Parathyroid adenoma (tissue), 2 donors: ENCODE data around the gene SEC31B.
A peak's percentile ranks its signal among the peaks of the same experiment; 100 is the strongest.

Experiments used
- H2AFZ ChIP-seq: fragments of 300-600 bp; sonication (generic); one replicate; pipeline ENCODE4 v1.7.0; 2017; ENCODE audit warnings: antibody characterized with exemption, mild to moderate bottlenecking
- H3K27ac ChIP-seq: fragments of 300-600 bp; sonication (generic); one replicate; pipeline ENCODE4 v1.7.0; 2017
- H3K27me3 ChIP-seq: fragments of 300-600 bp; sonication (generic); one replicate; pipeline ENCODE4 v1.7.0; 2017; ENCODE audit warnings: low read length; ENCODE audit not compliant: control insufficient read depth, insufficient read depth
- H3K36me3 ChIP-seq: fragments of 300-600 bp; sonication (generic); one replicate; pipeline ENCODE4 v1.7.0; 2017; ENCODE audit warnings: low read length; ENCODE audit not compliant: control insufficient read depth, insufficient read depth
- H3K4me1 ChIP-seq: fragments of 300-600 bp; sonication (generic); one replicate; pipeline ENCODE4 v1.7.0; 2017; ENCODE audit warnings: control low read depth
- H3K4me2 ChIP-seq: fragments of 300-600 bp; sonication (generic); one replicate; pipeline ENCODE4 v1.7.0; 2017; ENCODE audit warnings: low read length
- H3K4me3 ChIP-seq: fragments of 300-600 bp; sonication (generic); one replicate; pipeline ENCODE4 v1.7.0; 2017; ENCODE audit warnings: low read depth, low read length
- H3K79me2 ChIP-seq: fragments of 300-600 bp; sonication (generic); one replicate; pipeline ENCODE4 v1.7.0; 2017; ENCODE audit warnings: control low read depth
- H3K9ac ChIP-seq: fragments of 300-600 bp; sonication (generic); one replicate; pipeline ENCODE4 v1.7.0; 2017; ENCODE audit warnings: mild to moderate bottlenecking
- H3K9me3 ChIP-seq: fragments of 300-600 bp; sonication (generic); one replicate; pipeline ENCODE4 v1.7.0; 2017; ENCODE audit warnings: low read length; ENCODE audit not compliant: control insufficient read depth
- TF ChIP-seq, protein P1 (sequence below): fragments of 300-600 bp; sonication (generic); IDR thresholded peaks from one replicate; pipeline ENCODE4 v1.7.0; 2017; ENCODE audit warnings: antibody characterized with exemption, mild to moderate bottlenecking
- donor health status: primary hyperparathyroidism.

SEC31B gene

DNA sequence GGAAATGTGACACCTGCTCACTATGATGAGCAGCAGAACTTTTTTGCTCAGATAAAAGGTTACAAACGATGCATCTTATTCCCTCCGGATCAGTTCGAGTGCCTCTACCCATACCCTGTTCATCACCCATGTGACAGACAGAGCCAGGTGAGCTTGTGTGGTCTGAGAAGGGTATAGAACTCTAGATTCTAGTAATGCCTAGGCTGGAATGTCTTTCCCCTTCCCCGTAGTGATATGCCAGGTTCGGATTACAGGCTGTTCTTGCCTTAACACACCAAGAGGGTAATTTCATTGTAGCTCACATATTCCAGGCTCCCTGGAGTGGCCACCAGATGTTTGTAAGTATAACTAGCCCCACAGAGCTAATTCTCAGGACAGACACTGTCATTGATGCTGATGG lies 25.3 kb upstream of the SEC31B start:
- Histone ChIP-seq H3K79me2 (no peaks in the 10 kb centered on the region), H3K36me3 (no peaks in the 10 kb centered on the region), H3K9me3 (no peaks in the 10 kb centered on the region), H3K27me3 (no peaks in the 10 kb centered on the region), H3K9ac (no peak overlapping the region), H3K27ac (no peak overlapping the region), H2AFZ (no peak overlapping the region), H3K4me3 (no peak overlapping the region), H3K4me1 (peaks cover 9% of the 10 kb centered on the region), H3K4me2 (no peak overlapping the region)
- TF ChIP-seq, protein P1, sequence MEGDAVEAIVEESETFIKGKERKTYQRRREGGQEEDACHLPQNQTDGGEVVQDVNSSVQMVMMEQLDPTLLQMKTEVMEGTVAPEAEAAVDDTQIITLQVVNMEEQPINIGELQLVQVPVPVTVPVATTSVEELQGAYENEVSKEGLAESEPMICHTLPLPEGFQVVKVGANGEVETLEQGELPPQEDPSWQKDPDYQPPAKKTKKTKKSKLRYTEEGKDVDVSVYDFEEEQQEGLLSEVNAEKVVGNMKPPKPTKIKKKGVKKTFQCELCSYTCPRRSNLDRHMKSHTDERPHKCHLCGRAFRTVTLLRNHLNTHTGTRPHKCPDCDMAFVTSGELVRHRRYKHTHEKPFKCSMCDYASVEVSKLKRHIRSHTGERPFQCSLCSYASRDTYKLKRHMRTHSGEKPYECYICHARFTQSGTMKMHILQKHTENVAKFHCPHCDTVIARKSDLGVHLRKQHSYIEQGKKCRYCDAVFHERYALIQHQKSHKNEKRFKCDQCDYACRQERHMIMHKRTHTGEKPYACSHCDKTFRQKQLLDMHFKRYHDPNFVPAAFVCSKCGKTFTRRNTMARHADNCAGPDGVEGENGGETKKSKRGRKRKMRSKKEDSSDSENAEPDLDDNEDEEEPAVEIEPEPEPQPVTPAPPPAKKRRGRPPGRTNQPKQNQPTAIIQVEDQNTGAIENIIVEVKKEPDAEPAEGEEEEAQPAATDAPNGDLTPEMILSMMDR: no peak

DNA sequence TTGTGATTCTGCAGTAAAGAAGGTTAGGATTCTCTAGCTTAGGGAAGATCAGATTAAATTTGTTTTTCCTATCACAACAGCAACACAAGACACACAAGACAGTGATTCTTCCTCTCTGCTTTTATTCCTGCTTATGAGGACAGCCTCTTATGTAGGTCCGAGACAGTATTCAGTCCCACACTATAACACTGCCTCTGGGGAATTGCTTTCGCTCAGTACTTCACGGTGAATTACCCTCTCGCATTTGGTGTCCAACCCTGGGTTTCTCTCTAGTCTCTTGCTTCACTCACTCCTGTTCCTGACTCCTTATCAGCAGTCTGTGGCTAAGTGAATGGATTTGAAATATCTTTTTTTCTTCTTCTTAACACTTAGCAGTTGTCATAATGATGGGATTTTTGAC lies 17.8 kb upstream of the SEC31B start:
- Histone ChIP-seq H3K27ac (no peak overlapping the region), H3K4me1 (peaks cover 8% of the 10 kb centered on the region), H2AFZ (no peak overlapping the region), H3K4me3 (no peak overlapping the region), H3K9me3 (no peaks in the 10 kb centered on the region), H3K36me3 (no peaks in the 10 kb centered on the region), H3K4me2 (no peak overlapping the region), H3K79me2 (peaks cover 8% of the 10 kb centered on the region), H3K27me3 (no peaks in the 10 kb centered on the region), H3K9ac (no peak overlapping the region)
- TF ChIP-seq, protein P1: no peak

- Histone ChIP-seq H3K27me3 (no peaks in the 10 kb centered on the region), H2AFZ (peak within 1 kb of the TSS; percentile 91), H3K36me3 (no peaks in the 10 kb centered on the region), H3K9ac (no peak within 1 kb of the TSS), H3K4me1 (peaks cover 8% of the 10 kb centered on the region), H3K4me3 (peak within 1 kb of the TSS; percentile 71), H3K27ac (peak within 1 kb of the TSS; percentile 63), H3K4me2 (peak within 1 kb of the TSS; percentile 68), H3K9me3 (no peaks in the 10 kb centered on the region), H3K79me2 (peaks cover 8% of the 10 kb centered on the region)
- TF ChIP-seq, protein P1: peak; percentile 99
Observed at GRCh38 chr10:100535715-100536353, 16.2 kb upstream of the SEC31B start, which contains the start of gene HIF1AN. TSS of gene HIF1AN (plus strand) at chr10:100535943. CDS start at chr10:100535959, 16 bp downstream.

GRCh38 chr10:100535338-100535714 lies 15.7 kb upstream of the SEC31B start:
- Histone ChIP-seq H3K9ac (no peak overlapping the region), H2AFZ (peak overlapping the region; percentile 91), H3K27me3 (no peaks in the 10 kb centered on the region), H3K79me2 (peaks cover 8% of the 10 kb centered on the region), H3K27ac (peak overlapping the region; percentile 63), H3K4me2 (peak overlapping the region; percentile 28), H3K9me3 (no peaks in the 10 kb centered on the region), H3K4me3 (peak overlapping the region; percentile 71), H3K4me1 (peaks cover 8% of the 10 kb centered on the region), H3K36me3 (no peaks in the 10 kb centered on the region)
- TF ChIP-seq, protein P1: no peak

- Histone ChIP-seq H3K9ac (no peak overlapping the region), H3K4me2 (no peak overlapping the region), H3K4me3 (no peak overlapping the region), H3K36me3 (no peaks in the 10 kb centered on the region), H2AFZ (peak overlapping the region; percentile 91), H3K27me3 (no peaks in the 10 kb centered on the region), H3K27ac (no peak overlapping the region), H3K9me3 (no peaks in the 10 kb centered on the region), H3K79me2 (peaks cover 9% of the 10 kb centered on the region), H3K4me1 (peaks cover 8% of the 10 kb centered on the region)
- TF ChIP-seq, protein P1: no peak
Observed at GRCh38 chr10:100534726-100535125, 15.1 kb upstream of the SEC31B start.
